Sigmoid colon (tissue), 7 donors: ENCODE data around the gene BID. TPM values are rescaled to one million over a fixed set of nuclear protein-coding genes. Genes with fewer than 3 reads are reported as not detected.

Source experiments
- DNase-seq: peaks from one replicate; pipeline ENCODE4 v3.0.0-alpha.2; 2019
- H3K27ac ChIP-seq, 4 donors: fragments of 200-600 bp; sonication (generic); one replicate each; pipeline ENCODE4 v1.5.1; 2016 to 2019; ENCODE audit warnings: mild to moderate bottlenecking in 1 of 4
- H3K27me3 ChIP-seq, 3 donors: fragments of 200-600 bp; sonication (generic); one replicate each; pipeline ENCODE4 v1.5.1; 2019; ENCODE audit warnings: mild to moderate bottlenecking in 1 of 3
- H3K36me3 ChIP-seq, 4 donors: fragments of 200-600 bp; sonication (generic); one replicate each; pipeline ENCODE4 v1.5.1; 2016 to 2019
- H3K4me1 ChIP-seq, 4 donors: fragments of 200-600 bp; sonication (generic); one replicate each; pipeline ENCODE4 v1.5.1; 2017 to 2019
- H3K4me3 ChIP-seq, 4 donors: fragments of 200-600 bp; sonication (generic); one replicate each; pipeline ENCODE4 v1.5.1; 2017 to 2019; ENCODE audit warnings: mild to moderate bottlenecking in 2 of 4, moderate library complexity in 1 of 4
- H3K9me3 ChIP-seq, 4 donors: fragments of 200-600 bp in 3 of 4; sonication (generic) in 3 of 4; one replicate each; pipeline versions ENCODE4 v1.5.1 to v1.6.1; 2013 to 2019
- EP300 ChIP-seq, 4 donors: sonication (generic); formaldehyde crosslinking; IDR thresholded peaks; one replicate each; pipeline ENCODE4 v1.6.1; 2017; ENCODE audit warnings: antibody characterized with exemption in 4 of 4
- POLR2A ChIP-seq, 2 donors: fragments of 450-650 bp; IDR thresholded peaks; one replicate each; pipeline ENCODE4 v1.6.1; 2016; ENCODE audit warnings: antibody characterized with exemption in 2 of 2, mild to moderate bottlenecking in 2 of 2, moderate library complexity in 2 of 2
- POLR2AphosphoS5 ChIP-seq, 4 donors: sonication (generic); formaldehyde crosslinking; IDR thresholded peaks; one replicate each; pipeline ENCODE4 v1.6.1; 2017; ENCODE audit warnings: antibody characterized with exemption in 4 of 4
- WGBS, 2 donors: extraction: QIAGEN DNeasy Blood & Tissue Kit; methylation state at CpG; one replicate each; pipeline ENCODE4 v1.1.7; 2013; 5-methylcytosine and 5-hydroxymethylcytosine counted together
- intact Hi-C: fragments of 100-400 bp; cut with DNase I; formaldehyde crosslinking; loops from one replicate; pipeline ENCODE4 v1.15.1; 2023
- polyA plus RNA-seq, 3 donors: library from polyadenylated mRNA; stranded (reverse); fragments of 200-250 nt; gene quantifications; one replicate each; pipeline ENCODE4 v1.2.3, GENCODE V29; 2013
- total RNA-seq, 4 donors: library from RNA; depleted of rRNA; stranded (reverse); fragments of >200 nt; gene quantifications; one replicate each; pipeline ENCODE4 v1.1.0, GENCODE V29; 2016
- TF ChIP-seq, protein P1 (sequence below), 4 experiments: fragments of 450-650 bp in 3 of 4; fragments of 200-600 bp in 1 of 4; IDR thresholded peaks; one replicate each; pipeline ENCODE4 v1.5.1; 2016 to 2019; ENCODE audit warnings: antibody characterized with exemption in 4 of 4, mild to moderate bottlenecking in 3 of 4, moderate library complexity in 2 of 4
- donor health status: healthy with polysubstance abuse.
- donor health status: Bipolar disorder and iron deficiency.
- donor health status: healthy.

The BID gene
- total and polyA plus RNA-seq, 7 donors: 9.7 to 72.1 (median 24.6) TPM

DNA sequence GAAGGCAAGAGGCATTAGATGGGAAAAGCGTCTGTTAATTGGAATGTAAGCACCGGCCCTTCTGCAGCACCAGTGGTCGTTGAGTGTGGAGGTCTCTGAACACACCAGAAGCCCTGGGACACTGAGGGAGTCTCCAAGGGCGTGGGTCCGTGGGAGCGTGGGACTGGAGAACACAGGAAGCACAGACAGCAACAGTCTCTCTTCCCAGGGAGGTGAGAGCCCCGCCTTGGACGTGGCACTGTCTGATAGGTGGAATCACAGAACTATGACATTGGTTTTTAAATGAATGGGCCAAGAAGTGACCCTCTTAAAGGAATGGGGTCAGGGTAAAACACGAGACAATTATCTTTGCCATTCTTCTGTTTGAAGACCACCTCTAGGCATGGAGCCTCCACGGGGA, 28.1 kb upstream of the BID start:
- Histone ChIP-seq H3K9me3 (no peaks in the 10 kb centered on the region), H3K4me1 (no peaks in the 10 kb centered on the region), H3K36me3 (peaks cover 0 to 56% (median 16%) of the 10 kb centered on the region in 4 donors), H3K27ac (no peak overlapping the region), H3K4me3 (no peak overlapping the region), H3K27me3 (no peaks in the 10 kb centered on the region)
- TF ChIP-seq EP300 (IDR thresholded peaks at IDR 0.05) (no peak), POLR2A (IDR thresholded peaks at IDR 0.05) (no peak), POLR2AphosphoS5 (IDR thresholded peaks at IDR 0.05) (no peak)
- TF ChIP-seq, protein P1, sequence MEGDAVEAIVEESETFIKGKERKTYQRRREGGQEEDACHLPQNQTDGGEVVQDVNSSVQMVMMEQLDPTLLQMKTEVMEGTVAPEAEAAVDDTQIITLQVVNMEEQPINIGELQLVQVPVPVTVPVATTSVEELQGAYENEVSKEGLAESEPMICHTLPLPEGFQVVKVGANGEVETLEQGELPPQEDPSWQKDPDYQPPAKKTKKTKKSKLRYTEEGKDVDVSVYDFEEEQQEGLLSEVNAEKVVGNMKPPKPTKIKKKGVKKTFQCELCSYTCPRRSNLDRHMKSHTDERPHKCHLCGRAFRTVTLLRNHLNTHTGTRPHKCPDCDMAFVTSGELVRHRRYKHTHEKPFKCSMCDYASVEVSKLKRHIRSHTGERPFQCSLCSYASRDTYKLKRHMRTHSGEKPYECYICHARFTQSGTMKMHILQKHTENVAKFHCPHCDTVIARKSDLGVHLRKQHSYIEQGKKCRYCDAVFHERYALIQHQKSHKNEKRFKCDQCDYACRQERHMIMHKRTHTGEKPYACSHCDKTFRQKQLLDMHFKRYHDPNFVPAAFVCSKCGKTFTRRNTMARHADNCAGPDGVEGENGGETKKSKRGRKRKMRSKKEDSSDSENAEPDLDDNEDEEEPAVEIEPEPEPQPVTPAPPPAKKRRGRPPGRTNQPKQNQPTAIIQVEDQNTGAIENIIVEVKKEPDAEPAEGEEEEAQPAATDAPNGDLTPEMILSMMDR (IDR thresholded peaks at IDR 0.05): no peak
- DNase-seq: no peak
- 93 to 94% methylated on average over 10 of the region's 10 CpGs for WGBS, 2 donors
- intact Hi-C loops: no loop called here

DNA sequence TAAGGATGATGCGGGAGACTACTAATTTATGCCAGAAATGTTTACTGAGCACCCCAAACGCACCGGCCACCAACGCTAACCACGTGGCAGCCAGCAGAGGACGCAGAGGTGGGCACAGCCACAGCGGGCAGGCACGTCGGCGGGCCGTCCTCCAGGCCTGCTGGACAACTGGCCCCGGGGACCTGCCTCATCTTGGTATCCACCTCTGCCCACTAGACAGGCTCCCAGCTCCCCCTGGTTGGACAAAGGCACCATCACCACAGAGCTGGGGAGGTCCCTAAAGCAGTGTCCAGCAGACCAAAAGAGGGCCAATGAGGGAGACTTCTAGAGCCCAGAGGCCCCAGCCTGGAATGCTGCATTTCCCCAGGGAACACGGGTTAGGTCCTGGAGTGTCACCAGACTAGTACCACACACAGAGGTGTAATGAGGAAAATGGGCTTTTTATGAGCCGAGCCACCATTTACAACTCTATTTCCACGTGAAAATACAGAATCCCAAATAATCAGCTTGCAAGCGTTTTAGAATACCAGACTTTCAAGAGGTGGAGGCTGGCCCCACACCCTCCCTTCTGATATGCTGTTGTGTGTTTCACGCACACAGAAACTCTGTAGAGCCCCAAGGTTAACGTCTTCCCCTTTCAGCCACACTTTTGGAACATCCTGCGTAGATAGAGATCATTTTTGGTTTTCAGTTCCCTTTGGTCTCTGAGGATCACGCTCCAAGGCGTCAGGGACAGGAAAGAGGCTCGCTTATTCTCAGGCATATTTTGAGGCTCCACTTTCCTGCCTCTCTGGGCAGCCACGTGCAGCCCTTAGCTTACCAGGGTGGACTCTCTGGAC, 23.7 kb upstream of the BID start:
- intact Hi-C loops: no loop called here
- DNase-seq: no peak
- H3K36me3 ChIP-seq: peaks cover 0 to 23% (median 10%) of the 10 kb centered on the region in 4 donors
- WGBS, 2 donors: 77 to 90% methylated on average over 23 of the region's 23 CpGs
- H3K9me3 ChIP-seq: no peaks in the 10 kb centered on the region
- TF ChIP-seq, protein P1 (IDR thresholded peaks at IDR 0.05): no peak
- TF ChIP-seq EP300 (IDR thresholded peaks at IDR 0.05) (no peak), POLR2AphosphoS5 (IDR thresholded peaks at IDR 0.05) (no peak), POLR2A (IDR thresholded peaks at IDR 0.05) (no peak)
- H3K27me3 ChIP-seq: no peaks in the 10 kb centered on the region
- H3K4me3 ChIP-seq: no peak overlapping the region
- H3K4me1 ChIP-seq: no peaks in the 10 kb centered on the region
- H3K27ac ChIP-seq: no peak overlapping the region

DNA sequence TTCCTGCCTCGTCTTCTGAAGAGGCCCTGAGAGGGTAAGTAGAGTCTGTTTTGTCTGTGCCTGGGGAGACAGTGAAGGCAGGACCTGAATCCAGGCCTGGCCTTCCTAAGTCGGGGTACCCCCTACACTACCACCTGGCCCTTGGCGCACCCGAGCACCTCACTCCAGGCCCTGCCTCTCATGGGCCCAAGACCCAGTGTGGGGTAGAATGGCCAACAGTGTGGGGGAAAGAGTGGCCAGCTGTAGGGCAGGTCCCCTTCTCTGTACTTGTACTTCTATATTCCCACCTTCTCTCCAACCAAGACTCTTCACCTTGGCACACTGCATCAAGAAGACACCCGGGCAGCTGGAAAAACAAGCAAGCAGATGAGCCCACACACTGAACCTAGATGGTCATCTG, 22.4 kb upstream of the BID start:
- intact Hi-C loops: no loop called here
- 92 to 93% methylated on average over 5 of the region's 5 CpGs for WGBS, 2 donors
- H3K27me3 ChIP-seq: no peaks in the 10 kb centered on the region
- H3K4me1 ChIP-seq: no peaks in the 10 kb centered on the region
- TF ChIP-seq POLR2A (IDR thresholded peaks at IDR 0.05) (no peak), POLR2AphosphoS5 (IDR thresholded peaks at IDR 0.05) (no peak), EP300 (IDR thresholded peaks at IDR 0.05) (no peak)
- TF ChIP-seq, protein P1 (IDR thresholded peaks at IDR 0.05): no peak
- no peak overlapping the region for H3K4me3 ChIP-seq
- H3K36me3 ChIP-seq: peaks cover 0 to 21% (median 10%) of the 10 kb centered on the region in 4 donors
- no peak overlapping the region for H3K27ac ChIP-seq
- no peak for DNase-seq
- no peaks in the 10 kb centered on the region for H3K9me3 ChIP-seq

DNA sequence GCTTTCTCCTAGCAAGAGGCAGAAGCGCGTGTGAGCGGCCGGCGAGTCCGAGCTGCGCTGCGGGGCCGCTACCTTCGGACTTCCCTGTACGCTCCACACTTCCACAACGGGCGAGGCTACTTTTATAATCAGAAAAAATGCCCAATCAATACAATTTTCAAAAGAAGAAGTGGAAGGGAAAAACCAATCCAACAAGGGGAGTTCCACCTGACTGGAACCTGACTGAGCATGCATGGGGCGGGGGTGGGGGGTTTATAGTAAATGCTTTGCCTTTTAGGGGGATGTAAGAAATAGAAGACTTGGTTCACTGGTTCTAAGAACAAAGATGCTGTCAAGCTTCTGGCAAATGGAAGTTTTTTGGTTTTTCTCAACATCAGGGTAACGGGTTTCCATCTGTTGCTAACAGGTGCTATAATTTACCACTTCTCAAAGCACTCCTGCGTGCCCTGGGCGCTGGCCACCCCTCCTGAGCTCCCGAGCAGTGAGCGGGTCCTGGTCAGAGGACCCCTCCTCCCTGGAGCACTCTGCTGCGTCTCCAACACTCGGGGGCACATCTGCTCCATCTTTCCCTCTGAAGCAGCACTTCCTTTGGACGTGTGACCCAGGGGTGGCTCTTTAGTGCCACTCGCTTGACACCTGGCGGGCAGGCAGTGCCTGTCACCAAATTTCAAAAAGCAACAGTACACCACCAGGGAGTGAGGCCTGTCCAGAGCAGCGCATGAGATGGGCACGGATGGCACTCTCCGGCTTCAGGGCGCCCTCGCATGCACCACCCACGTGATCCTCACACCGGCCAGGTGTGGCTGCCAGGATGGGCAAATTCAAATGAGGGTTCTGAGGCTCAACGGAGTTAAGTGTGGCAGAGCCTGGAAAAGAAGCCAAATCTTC, 21.6 kb upstream of the BID start:
- intact Hi-C loops: no loop called here
- peaks cover 0 to 28% (median 15%) of the 10 kb centered on the region in 4 donors for H3K36me3 ChIP-seq
- H3K4me3 ChIP-seq: no peak overlapping the region
- TF ChIP-seq POLR2AphosphoS5 (IDR thresholded peaks at IDR 0.05) (no peak), POLR2A (IDR thresholded peaks at IDR 0.05) (no peak), EP300 (IDR thresholded peaks at IDR 0.05) (no peak)
- TF ChIP-seq, protein P1 (IDR thresholded peaks at IDR 0.05): no peak
- H3K9me3 ChIP-seq: no peaks in the 10 kb centered on the region
- H3K27ac ChIP-seq: no peak overlapping the region
- H3K4me1 ChIP-seq: no peaks in the 10 kb centered on the region
- H3K27me3 ChIP-seq: no peaks in the 10 kb centered on the region
- DNase-seq: no peak
- 78 to 91% methylated on average over 32 of the region's 32 CpGs for WGBS, 2 donors
